GM19452 (cell line): Measurements from ENCODE around the gene INSL6.
"Not testable (repeated sequence)": the region's sequence is repeated elsewhere in the genome, so short reads cannot be mapped to it uniquely, and the experiment has no call there.

Source experiments
- ATAC-seq: cut with Tn5 transposase; IDR thresholded peaks from one replicate; pipeline ENCODE4 v1.9.1; 2021; ENCODE audit not compliant: unreplicated experiment

INSL6 gene, protein sequence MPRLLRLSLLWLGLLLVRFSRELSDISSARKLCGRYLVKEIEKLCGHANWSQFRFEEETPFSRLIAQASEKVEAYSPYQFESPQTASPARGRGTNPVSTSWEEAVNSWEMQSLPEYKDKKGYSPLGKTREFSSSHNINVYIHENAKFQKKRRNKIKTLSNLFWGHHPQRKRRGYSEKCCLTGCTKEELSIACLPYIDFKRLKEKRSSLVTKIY

DNA sequence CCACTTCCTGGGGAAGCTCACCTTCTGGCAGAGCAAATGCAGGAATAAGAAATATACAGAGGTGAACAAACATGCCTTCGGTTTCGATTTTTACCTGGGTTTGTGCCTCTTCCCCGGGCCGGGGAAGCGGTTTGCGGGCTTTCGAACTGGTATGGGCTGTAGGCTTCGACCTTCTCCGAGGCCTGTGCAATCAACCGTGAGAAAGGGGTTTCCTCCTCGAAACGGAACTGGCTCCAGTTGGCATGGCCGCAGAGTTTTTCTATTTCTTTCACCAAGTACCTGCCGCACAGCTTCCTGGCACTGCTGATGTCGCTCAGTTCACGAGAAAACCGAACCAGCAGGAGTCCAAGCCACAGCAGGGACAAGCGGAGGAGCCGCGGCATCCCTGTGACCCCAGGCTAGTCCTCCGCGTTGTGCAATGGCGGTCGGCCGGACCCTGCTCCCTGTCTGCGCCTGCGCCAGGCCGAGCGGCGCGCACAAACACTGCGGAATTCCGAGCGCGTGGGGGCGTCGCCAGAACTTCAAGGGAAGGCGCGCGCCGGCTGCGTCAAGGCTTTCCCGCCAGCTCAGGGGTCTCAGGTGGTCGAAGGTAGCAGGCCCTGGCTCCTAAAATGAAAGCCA lies at the start of gene INSL6:
TSS of gene INSL6 (minus strand) at position 420 of the 621 bp plus-strand sequence. CDS start at position 383, 37 bp downstream.
- no peak for ATAC-seq

GRCh38 chr9:5231212-5231611 lies 45.8 kb upstream of the INSL6 start, which contains the start of gene INSL4:
Gene INSL4, plus strand, starts transcription at chr9:5231419. Its CDS starts 105 bp downstream, at chr9:5231524.
- no peak for ATAC-seq

GRCh38 chr9:5230554-5230953 lies 45.1 kb upstream of the INSL6 start:
- ATAC-seq = no peak

GRCh38 chr9:5205071-5205470 lies 19.6 kb upstream of the INSL6 start:
- no peak for ATAC-seq

GRCh38 chr9:5195463-5195862 lies 10.0 kb upstream of the INSL6 start:
- no peak for ATAC-seq

DNA sequence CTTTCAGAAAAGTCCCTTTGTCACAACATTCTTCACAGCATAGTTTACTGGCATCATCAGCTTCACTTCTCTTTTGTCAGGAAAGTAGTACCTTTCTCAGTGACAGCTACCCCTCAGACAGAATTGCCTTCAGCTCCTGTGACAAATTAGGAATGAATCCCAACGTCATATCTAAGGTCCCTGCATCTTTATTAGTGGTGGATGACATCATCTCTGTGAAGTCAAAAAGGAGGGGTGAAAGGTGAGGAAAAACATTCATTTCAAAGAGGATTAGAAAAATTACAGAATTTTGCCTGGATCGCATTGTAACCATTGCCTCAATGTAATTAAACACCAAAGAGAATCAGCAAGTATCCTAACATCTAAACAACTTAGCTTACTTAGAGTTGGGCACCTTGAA lies 7.9 kb upstream of the INSL6 start:
- ATAC-seq = no peak

- no peak for ATAC-seq
These were observed 6.5 kb upstream of the INSL6 start for GRCh38 chr9:5191985-5192384.

GRCh38 chr9:5188060-5188984 lies 2.9 kb upstream of the INSL6 start:
- ATAC-seq = no peak

GRCh38 chr9:5186416-5187169 lies 1.2 kb upstream of the INSL6 start:
- no peak for ATAC-seq

DNA sequence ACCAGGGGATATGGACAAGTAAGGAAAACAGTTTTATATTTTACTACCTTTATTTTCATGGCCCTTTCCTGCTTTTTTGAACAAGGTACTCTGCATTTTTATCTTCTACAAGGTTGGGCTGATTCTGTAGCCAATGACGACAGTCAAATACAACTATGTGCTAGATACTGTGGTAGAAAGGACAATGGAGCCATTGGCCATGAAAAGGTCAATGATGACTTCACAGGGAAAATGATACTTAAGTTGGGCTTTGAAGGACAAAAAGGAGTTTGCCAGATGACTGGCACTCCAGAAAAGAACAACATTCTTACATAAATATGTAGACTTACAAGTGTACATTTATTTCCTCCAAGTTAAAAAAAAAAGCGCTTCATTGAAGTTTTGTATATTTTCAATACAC lies 663 bp downstream of the INSL6 start:
- no peak for ATAC-seq

GRCh38 chr9:5180631-5181030 lies 4.8 kb downstream of the INSL6 start:
- not testable (repeated sequence) for ATAC-seq

DNA sequence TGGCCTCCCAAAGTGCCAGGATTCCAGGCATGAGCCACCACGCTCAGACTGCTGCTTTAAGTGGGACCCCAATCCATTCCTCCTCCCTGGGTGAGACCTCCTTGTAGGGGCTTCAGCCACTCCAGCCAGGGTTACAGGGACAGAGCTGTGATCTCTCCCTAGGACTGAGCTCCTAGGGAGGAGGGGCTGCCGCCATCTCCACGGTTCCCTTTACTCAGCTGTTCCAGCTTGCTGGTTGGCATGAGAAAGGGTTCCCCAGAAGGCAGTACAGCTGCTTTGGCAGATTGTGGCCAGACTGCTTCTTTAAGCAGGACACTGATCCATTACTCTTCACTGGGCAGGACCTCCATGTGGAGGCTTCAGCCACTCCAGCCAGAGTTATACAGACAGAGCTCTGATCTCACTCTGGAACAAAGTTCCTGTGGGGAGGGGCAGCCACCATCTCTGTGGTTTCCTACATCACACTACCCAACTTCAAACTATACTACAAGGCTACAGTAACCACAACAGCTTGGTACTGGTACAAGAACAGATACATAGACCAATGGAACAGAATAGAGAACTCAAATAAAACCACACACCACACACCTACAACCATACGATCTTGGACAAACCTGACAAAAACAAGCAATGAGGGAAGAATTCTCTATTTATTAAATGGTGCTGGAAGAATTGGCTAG lies 7.2 kb downstream of the INSL6 start:
- ATAC-seq = no peak

GRCh38 chr9:5146241-5146640 lies 39.2 kb downstream of the INSL6 start:
- no peak for ATAC-seq

DNA sequence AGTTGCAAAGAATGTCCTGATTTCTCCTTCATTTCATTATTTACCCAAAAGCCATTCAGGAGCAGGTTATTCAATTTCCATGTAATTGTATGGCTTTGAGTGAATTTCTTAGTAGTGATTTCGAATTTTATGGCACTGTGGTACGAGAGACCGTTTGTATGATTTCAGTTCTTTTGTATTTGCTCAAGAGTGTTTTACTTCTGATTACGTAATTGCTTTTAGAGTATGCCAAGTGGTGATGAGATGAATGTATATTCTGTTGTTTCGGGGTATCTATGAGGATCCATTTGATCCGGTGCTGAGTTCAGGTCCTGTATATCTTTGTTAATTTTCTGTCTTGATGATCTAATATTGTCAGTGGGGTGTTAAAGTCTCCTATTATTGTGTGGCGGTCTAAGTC lies 41.2 kb downstream of the INSL6 start:
- no peak for ATAC-seq

- no peak for ATAC-seq
These were observed 45.3 kb downstream of the INSL6 start for GRCh38 chr9:5140151-5140550.

- ATAC-seq = no peak
These were observed 62.9 kb downstream of the INSL6 start for GRCh38 chr9:5122516-5122915.

DNA sequence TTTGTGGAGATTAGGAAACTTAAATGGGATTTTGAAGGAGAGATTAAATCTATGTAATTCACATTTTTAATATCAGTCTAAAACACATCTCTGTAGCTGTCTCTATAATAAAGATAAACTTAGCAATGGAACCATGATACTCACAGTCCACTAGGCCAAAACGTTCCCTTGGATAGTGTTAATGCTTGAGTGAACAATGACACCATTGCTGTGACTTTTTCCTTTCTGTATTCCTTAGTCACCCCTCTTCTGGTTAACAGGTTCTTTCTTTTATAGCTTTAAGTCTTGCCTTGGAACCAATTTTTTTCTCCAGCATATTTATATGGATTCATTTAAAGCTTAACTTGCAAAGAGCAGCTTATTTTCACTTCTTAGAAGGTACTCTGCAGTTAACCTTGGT lies 63.3 kb downstream of the INSL6 start:
- ATAC-seq = no peak

GRCh38 chr9:5113994-5114748 lies 71.3 kb downstream of the INSL6 start:
- no peak for ATAC-seq
